Occipital lobe (tissue), 2 donors: ENCODE results near the gene EARS2. TPM values are rescaled to one million over a fixed set of nuclear protein-coding genes. Genes with fewer than 3 reads are reported as not detected.

Experiments
- DNase-seq: peaks from one replicate; lab custom pipeline; 2025; lab: John Stamatoyannopoulos, UW
- total RNA-seq: library from RNA; depleted of rRNA; stranded (reverse); fragments of >200 nt; gene quantifications from one replicate; pipeline ENCODE4 v1.2.3, GENCODE V29; 2014

The EARS2 gene
- total RNA-seq, 1 donor from 2014 or later: 29.3 TPM

DNA sequence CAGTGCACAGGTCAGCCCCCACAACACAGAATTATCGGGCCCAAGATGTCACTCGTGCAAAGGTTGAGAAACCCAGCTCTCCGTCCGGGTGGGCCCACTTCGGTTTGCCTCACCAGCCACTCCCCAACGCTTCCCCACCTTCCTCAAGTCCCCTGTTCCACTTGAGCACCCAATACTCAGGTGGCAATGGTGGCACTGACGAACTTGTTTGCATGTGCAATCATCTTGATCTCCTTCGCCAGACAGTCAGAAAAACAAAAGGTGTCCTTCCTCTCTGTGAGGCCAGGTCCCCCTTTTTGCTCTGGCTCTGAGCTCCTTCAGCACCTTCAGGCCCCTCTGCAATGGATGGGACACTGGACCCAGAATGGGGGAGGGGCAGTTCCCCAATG lies 50.5 kb downstream of the EARS2 start:
- DNase-seq: no peak

DNA sequence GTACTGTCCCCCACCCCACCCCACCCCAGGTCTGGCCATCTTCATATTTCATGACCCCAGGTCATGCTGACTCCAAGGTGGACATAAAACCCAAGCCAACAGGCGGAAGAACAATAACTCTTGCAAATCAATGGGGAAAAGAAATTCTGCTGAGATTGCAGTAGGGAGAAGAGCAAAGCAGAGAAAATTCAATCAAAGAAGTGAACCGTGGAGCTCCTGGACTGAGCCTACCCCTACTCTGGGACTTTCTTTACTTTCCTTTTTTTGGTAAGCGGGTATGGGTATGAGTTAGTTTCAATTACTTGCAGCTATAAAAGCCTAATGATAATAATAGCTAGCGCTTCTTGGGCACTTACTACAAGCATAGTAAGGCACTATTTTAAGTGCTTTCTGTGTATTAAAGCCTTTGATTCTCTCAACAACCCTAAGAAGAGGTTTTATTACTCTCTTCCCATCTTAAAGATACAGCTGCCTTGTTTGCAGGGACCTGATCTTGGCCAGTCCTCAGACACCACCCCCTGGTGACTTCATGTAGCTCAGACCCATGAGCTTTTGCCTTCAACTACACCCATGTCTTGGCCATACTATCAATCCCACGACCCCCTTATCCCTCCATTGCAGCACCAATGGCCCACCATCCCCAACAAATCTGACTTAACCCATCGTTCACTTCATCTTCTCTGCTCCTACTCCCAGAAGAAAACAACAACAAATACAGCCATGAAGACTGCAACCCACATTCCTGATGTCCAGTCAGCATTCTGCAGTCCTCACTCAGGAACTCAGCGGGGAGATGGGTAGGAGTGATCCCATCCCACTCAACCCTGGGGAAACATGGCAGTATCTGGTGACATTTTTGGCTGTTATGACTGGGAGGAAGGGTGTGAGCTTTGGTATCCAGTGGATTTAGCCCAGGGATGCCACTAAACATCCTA lies 51.2 kb downstream of the EARS2 start:
- DNase-seq: no peak

DNA sequence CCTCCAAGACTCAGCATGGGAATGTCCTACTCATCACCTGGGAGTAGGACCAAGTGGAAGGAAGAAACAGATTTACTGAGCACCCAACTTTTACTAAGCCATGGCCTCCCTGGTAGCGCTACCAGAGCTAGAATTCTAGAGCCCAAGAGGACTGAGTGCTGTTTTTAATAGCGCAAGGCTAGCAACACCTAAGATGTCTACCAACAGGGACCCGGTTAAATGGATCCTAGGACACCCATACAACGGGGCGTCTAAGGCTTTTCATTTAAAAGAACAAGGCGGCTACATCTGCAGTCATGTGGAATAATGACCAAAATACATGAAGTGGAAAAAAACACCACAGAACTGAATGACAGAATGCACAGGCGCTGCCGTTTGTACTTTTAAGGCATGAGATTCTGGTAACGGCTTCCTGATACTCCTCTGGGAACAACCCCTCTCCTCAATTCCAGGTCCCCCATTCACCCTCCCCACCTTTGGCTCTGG lies 51.9 kb downstream of the EARS2 start:
- no peak for DNase-seq

DNA sequence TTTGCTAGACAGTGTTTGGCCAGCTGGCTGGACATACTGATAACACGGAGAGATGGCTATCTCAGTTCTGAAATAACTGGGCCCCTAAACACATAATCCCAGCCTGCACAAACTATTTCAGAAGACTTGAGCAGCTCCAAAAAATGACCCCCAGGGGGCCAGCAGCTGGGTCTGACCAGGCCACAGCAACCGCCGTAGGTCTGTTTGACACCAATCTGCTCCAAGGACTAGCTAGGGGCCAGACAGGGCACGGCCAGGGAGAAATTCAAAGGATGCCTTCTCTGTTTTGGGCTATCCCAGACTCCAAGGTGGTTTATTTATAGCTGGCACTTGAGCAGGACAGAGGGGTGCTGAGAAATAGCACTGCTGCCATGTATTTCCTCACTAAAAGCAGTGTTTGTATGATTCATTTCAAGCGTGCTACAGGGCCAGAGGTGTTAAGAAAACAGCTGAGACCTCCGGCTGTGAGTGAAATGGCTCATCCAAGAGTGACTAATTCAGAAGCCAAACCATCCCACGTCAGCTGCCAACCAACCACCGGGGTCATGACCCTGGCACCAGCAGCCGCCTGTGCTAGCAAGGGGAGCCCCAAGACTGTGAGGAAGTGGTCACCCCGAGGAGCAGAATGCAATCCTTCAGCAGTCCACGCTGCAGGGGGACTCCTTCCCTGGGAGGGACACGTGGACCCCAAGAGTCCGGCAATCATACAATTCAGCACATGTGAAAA lies 52.5 kb downstream of the EARS2 start:
- no peak for DNase-seq

DNA sequence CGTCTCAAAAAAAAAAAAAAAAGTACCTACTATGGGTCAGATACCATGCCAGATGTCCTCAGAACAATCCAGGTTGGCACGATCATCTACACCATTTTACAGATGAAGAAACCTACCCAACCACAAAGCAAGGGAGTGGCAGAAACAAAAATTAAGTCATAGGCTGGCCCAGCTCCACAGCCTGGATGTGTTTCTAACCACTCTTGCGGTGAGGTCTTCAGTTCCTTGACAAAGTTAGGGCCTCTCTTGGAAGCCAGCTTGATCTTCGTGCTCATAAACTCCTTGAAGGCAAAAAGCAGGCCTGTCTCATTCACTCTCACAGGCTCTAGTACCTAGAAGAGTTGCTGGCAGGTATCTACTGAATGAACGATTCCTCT lies 53.1 kb downstream of the EARS2 start:
- no peak for DNase-seq

DNA sequence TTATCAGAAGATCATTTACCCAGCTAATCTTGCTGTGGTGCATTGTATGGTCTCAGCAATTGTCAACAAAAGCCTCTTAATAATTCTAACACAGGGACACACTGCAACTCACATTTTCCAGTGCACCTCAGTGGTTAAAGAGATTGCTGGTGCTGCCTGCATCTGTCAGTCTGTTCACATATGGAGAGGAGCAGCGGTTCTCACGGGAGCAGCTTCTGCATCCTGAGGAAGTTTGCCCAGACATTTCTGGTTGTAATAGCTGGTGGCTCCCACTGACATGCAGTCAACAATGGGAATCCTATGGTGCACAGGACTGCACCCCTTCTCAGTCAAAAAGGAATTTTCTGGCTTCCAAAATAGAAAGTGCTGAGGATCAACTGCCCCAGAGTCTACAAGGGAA lies 54.7 kb downstream of the EARS2 start:
- DNase-seq: no peak

DNA sequence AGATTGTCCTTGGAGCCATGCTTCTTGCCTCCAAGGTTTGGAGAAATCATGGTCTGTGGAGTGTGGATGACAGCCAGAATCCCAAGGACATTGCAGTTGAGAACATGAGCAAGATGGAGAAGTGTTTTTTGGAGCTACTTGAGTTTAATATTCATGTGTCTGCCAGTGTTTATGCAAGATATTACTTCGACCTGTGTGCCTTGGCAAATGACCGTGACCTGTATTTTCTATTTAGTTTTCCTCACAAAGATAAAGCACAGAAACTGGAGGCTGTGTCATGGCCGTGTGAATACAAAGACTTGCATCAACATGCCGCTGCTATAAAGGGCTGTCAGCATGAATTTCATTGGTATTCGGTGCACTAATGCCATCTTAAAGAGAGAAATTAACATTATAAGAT lies 55.9 kb downstream of the EARS2 start:
- no peak for DNase-seq

DNA sequence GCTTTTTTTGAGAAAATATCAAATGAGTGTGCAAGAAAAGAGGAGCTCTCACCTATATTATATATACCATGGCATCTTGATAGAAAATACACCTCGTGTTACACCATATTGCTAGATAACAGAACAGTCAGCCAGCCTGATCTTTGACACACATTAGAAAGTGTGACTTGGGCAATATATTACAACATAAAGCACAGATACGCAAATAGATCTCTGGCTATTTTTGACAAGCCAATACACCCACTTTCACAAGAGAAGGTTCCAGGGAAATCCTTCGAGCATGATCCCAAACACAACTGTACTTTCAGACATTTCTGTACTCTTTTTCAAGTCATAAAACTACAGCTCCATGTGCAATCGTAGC lies 56.3 kb downstream of the EARS2 start:
- no peak for DNase-seq

DNA sequence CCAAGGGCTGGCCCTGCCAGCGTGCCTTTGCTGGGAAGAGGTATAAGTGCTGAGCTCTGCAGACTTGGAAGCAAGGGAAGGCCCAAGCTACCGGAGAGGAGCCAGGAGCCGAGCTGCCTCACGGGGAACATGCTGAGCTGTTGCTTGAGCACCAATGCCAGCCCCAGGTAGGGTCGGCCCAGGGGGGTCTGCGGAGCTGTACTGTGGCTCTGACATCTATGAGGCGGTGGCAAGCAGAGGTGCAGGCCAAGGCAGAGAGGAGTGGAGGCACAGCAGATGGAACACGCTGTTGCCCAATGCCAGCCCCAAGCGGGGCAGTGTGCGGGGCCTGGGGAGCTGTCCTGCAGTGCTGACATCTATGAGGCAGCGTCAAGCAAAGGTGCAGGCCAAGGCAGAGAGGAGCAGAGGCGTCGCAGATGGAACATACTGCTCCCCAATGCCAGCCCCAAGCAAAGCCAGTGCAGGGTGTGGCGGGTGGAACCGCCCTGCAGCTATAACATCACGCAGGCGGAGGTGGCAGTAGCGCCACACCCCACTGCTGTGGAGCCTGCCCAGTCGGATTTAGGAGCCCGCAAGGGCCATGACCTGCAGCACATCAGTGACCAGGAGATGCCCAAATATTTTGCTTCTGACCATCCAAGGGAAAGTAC lies 56.8 kb downstream of the EARS2 start:
- DNase-seq: no peak

DNA sequence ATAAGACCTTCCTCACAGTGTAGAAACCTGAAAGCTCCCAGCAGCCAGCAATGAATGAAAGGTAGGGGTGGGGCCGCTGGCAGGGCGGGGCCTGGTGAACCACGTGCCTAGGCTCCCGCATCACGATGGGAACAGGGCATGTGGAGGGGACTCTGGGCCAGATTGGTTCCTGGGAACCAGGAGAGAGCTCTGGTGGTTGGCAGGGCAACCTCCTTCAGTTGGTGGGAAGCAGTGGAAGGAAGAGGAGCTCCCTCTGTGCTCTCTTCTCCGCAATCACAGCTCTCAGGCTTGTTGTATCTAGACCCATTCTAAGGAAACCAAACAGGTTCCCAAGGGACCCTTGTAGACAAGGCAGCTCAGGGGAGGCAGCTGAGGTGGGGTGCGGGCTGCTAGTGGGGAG lies 57.3 kb downstream of the EARS2 start:
- DNase-seq: no peak

DNA sequence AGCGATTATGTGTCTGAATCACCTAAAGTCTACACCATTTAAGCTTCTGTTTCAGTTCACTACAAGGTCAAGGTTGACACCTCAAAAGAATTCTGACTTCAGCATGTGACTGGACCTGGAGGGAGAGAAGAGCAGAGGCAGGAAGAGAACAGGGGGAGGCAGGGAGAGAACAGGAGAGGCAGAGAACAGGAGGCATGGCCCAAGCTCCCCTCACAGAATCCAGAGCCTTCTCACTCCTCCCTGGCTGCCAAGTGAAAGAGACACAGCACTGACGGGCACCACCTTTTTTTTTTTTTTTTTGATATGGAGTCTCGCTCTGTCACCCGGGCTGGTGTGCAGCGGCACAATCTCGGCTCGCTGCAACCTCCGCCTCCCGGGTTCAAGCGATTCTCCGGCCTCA lies 58.3 kb downstream of the EARS2 start:
- no peak for DNase-seq

DNA sequence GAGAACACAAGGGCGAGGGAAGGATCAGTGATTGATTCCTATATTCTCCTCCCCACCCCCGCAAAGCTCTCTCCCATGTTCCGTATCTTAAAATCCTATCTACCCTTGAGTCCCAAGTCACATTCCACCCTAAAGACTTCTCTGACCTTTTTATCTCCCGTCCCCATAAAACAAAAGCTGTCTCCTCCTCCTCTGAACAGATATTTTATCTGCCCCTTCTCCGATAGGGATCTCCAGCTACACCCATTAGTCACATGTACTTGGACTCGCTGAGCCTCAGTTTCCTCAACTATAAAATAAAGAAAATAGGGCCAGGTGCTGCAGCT lies 59.6 kb downstream of the EARS2 start:
- DNase-seq: no peak

DNA sequence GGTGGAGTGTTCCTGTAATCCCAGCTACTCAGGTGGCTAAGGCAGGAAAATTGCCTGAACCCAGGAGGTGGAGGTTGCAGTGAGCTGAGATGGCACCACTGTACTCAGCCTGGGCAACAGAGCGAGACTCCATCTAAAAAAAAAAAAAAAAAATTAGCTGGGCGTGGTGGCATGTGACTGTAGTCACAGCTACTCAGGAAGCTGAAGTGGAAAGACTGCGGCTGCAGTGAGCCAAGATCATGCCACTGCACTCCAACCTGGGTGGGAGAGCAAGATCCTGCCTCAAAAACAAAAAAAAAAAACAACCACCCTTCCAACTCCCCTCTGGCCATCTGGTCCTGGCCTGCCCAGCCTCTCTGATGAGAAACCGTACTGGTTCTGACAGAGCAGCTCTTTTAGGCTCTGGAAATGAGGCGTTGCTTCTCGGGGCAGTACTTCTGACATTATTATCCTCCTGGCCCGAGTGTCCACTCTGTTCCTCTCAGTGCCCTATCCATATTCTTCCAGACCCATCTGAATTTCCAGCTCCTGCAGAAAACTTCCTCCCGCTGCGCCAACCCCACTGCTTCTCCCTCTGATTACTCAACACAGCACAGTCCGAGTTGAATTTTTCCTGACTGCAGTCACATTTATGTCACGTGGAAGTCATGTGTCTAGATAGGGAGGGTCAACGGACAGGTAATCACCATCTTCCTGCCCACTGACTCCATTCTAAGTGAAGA lies 60.2 kb downstream of the EARS2 start:
- DNase-seq: no peak

DNA sequence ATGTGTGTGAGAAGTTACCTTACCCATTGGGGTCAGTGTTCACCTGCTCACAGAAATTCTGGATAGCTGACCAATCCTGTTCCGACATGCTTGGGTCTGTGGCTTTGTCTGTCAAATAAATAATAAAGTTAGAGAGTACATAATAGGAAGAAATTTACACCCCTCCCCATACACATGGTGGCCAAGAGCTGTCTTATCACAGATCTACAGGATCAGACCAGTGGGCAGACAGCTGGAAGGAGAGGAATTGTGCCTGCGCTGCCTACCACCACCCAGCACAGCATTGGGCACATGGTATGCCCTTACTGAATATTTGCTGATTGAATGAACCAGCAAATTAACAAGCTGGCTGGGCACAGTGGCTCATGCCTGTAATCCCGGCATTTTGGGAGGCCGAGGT lies 61.5 kb downstream of the EARS2 start:
- DNase-seq: no peak

DNA sequence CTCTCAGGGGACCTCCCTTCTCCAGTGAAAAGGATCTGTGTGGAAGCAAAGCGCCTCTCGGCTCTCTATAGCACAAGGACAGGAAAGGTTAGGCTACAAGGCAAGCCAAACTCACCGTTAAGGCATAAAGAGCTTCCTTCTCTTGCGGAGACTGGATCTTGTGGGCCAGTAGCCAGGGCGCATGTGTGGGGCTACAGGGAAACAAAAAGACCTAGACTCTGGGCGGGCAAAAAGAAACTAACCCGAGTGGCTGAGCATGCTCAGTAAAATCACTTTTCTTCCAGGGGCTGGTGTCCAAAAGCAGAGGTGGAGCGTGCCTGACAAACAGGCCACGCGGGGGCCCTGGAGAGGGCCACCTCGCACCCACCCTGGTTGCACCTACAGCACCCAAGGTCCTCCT lies 63.0 kb downstream of the EARS2 start:
- no peak for DNase-seq

DNA sequence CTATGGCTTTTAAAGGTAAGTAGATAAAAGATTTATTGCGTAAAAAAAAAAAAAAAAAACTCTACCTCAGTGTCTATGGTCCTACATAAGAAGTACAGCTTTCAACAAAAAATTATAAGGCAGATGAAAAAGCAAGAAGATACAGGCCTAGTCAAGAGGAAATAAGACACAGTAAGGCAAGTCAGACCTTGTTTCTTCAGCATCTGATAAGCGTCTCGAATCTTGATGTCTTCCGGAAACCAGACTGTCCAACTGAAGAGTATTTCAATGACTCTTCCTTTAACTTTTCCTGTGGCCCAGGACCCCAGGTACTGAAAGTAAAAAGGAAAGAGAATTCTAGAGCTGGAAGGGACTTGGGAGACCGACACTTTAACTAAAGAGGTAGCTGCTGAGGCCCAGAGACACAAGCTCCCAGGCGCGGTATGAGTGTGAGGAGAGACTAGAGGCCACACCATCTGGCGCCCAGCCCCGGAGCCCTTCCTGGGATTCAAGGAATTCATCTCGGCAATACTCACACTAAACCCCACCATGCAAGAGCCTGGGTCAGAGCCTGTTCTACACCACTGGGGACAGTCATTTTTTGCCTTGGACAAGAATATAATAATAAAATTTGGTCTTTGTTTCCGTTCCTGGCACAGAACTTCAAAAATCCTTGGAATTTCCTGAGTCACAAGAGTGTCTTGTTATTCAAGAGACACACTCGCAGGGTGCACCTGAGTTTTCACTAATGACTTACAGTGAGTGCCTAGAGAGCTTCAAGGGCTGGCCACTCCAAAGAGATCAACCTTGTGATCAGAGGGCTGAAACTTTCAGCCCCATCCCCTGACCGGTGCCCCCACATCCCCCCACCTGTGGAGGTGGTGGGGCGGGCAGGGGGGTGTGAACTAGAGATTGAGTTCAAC lies 65.4 kb downstream of the EARS2 start:
- no peak for DNase-seq

DNA sequence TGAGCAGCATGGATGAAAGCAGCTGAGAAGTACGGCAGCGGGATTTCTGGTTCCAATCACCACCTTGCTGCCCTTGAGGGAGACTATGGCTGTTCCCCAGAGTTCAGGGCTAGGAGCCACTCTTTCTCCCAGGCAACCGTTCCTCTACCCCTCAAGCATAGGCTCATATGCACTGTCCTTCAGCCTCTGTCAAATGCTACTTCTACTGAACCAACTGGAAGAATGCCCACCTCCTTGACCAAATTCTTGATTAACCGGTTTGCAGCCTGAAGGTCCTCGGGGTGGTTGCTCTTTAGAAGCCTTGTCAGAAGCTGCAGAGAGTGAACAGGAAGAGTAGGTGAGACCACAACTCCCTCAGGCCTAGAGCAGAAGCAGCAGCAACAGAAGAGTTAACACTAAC lies 70.7 kb downstream of the EARS2 start:
- DNase-seq: no peak

DNA sequence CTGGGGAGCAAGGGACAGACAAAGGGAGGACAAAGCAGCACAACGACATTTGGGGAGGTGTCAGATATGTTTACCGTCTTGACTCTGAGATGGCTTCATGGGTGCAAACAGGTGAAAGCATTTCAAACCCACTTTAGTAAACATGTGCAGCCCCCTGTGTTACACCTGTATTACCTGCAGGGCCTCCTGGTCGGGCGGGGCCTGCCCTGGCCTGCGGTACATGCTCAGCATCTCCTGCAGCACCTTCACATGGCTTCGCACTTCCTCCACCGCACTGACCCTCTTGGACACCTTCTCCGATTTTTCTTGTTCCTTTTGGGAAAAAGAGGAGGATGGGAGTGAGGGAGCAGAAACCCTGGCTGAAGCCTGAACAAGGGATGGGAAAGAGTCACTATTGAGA lies 71.3 kb downstream of the EARS2 start:
- DNase-seq: no peak

DNA sequence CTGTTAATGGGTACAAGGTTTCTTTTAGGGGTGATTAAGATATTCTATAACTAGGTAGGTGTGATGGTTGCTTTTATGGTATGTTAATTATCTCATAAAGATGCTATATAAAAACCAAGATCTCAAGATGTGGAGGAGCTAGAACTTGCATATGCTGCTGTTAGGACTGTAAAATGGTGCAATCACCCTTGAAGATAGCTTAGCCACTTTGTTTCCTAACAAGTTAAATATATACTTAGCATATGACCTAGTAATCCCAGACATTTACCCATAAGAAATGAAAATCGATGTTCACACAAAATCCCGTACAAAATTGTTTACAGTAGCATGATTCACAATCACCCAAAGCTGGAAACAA lies 71.9 kb downstream of the EARS2 start:
- no peak for DNase-seq

DNA sequence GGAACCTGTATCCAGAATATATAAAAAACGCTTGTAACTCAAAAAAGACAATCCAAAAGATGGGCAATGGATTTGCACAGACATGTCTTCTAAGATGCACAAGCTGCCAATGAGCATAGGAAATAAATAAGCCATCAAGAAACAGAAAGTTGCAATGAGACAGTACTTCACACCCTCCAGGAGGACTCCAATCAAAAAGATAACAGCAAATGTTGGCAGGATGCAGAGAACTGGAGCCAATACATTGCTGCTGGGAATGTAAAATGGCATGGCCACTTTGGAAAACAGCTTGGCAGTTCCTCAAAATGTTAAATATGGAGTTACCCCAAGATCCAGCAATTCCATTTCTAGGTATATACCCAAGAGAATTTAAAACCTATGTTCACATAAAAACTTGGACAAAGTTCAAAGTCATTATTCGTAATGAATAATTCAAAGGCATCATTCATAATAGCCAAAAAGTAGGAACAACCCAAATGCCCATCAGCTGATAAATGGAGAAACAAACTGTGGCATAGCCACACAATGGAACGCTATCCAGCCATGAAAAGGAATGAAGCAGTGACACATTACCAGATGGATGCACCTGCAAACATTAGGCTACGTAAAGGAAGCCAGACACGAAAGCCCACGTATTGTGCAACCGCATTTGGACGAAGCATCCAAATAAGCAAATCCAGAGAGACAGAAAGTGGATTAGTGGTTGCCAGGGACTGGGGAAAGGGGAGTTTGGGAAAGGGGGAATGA lies 72.5 kb downstream of the EARS2 start:
- DNase-seq: no peak
